Loucy (cell line): ENCODE data around the gene CCDC12.

ENCODE experiments used
- CTCF ChIP-seq: fragments of 200-600 bp; sonication (generic); conservative IDR thresholded peaks from 2 replicates; pipeline ENCODE4 v1.5.1; 2014; ENCODE audit warnings: mild to moderate bottlenecking, antibody characterized with exemption, low read length
- EZH2phosphoT487 ChIP-seq: fragments of 200-600 bp; IDR thresholded peaks from 2 replicates; pipeline ENCODE4 v1.6.1; 2018; ENCODE audit warnings: antibody characterized with exemption, mild to moderate bottlenecking, moderate library complexity, borderline replicate concordance

GRCh38 chr3:46915297-46915822 is 61.2 kb downstream of the CCDC12 start:
- TF ChIP-seq CTCF (no peak), EZH2phosphoT487 (no peak)
